Activated CD8-positive, alpha-beta memory T cell treated with anti-CD3 and anti-CD28 coated beads for 36 hours (primary cell): Measurements from ENCODE around the gene CACNG1. TPM values are rescaled to one million over a fixed set of nuclear protein-coding genes. Genes with fewer than 3 reads are reported as not detected.
"Not testable (repeated sequence)": the region's sequence is repeated elsewhere in the genome, so short reads cannot be mapped to it uniquely, and the experiment has no call there.

ENCODE experiments used
- CTCF ChIA-PET: fragments of 350-600 bp; sonication (Branson Sonifier 250); formaldehyde crosslinking; loops from one replicate; lab custom pipeline; 2021; ENCODE audit warnings: antibody characterized with exemption; lab: Charles Lee
- POLR2A ChIA-PET: fragments of 350-600 bp; sonication (Branson Sonifier 250); formaldehyde crosslinking; loops from one replicate; lab custom pipeline; 2021; ENCODE audit warnings: antibody characterized with exemption; lab: Charles Lee
- total RNA-seq, 2 experiments: library from RNA; stranded (reverse); gene quantifications; one replicate each; pipeline ENCODE4 v1.2.3, GENCODE V29; 2021

Gene CACNG1
- total RNA-seq, 2 experiments from 2014 or later: not detected

GRCh38 chr17:67104641-67105040, 60.3 kb downstream of the CACNG1 start:
- POLR2A ChIA-PET: interaction anchor here (0.5 kb wide), 1 partner anchor 254 kb away, joined by 4 read pairs; no protein-coding TSS in a partner anchor
- CTCF ChIA-PET: not testable (repeated sequence)

- ChIA-PET POLR2A (interaction anchor here (0.5 kb wide), 1 partner anchor 253 kb away, joined by 4 read pairs; no protein-coding TSS in a partner anchor), CTCF (no interaction called here)
These were observed 60.9 kb downstream of the CACNG1 start for GRCh38 chr17:67105213-67105612.

Other genes starting within 250 kb of the CACNG1 start
- not detected for gene CACNG5, start 209.4 kb upstream of the CACNG1 start, total RNA-seq
- gene CACNG4, start 79.8 kb upstream of the CACNG1 start, total RNA-seq: not detected
- gene HELZ, start 200.6 kb downstream of the CACNG1 start, total RNA-seq: 10 to 100 TPM; 57.0 to 57.6 TPM